Stimulated activated CD8-positive, alpha-beta memory T cell treated with anti-CD3 and anti-CD28 coated beads, Interleukin-12 subunit alpha, Interleukin-12 subunit beta, amount 100 ng/mL, for 24 hours (primary cell): Measurements from ENCODE around the gene CACNB2.
"Not testable (repeated sequence)": the region's sequence is repeated elsewhere in the genome, so short reads cannot be mapped to it uniquely, and the experiment has no call there.

Experiments used
- DNase-seq: peaks from one replicate; pipeline ENCODE4 v3.0.0-alpha.2; 2020; ENCODE audit errors: extremely low read depth

CACNB2 gene

GRCh38 chr10:18197706-18198105, 57.5 kb downstream of the CACNB2 start:
- DNase-seq = no peak

- DNase-seq = no peak
Observed at GRCh38 chr10:18201877-18202276, 61.7 kb downstream of the CACNB2 start.

GRCh38 chr10:18202680-18203460, 62.6 kb downstream of the CACNB2 start:
- DNase-seq = no peak

GRCh38 chr10:18203471-18203870, 63.2 kb downstream of the CACNB2 start:
- DNase-seq = no peak

GRCh38 chr10:18204039-18204835, 64.0 kb downstream of the CACNB2 start:
- no peak for DNase-seq

- DNase-seq = no peak
Observed at GRCh38 chr10:18205098-18205834, 65.0 kb downstream of the CACNB2 start.

GRCh38 chr10:18208186-18208585, 68.0 kb downstream of the CACNB2 start:
- not testable (repeated sequence) for DNase-seq

GRCh38 chr10:18209241-18209640, 69.0 kb downstream of the CACNB2 start:
- no peak for DNase-seq

GRCh38 chr10:18210711-18211110, 70.5 kb downstream of the CACNB2 start:
- DNase-seq = no peak

GRCh38 chr10:18211862-18212261, 71.6 kb downstream of the CACNB2 start:
- no peak for DNase-seq

- no peak for DNase-seq
Observed at GRCh38 chr10:18213271-18213670, 73.0 kb downstream of the CACNB2 start.

- no peak for DNase-seq
Observed at GRCh38 chr10:18214691-18215563, 74.7 kb downstream of the CACNB2 start.

GRCh38 chr10:18216482-18216881, 76.3 kb downstream of the CACNB2 start:
- DNase-seq = no peak

- no peak for DNase-seq
Observed at GRCh38 chr10:18217577-18217976, 77.4 kb downstream of the CACNB2 start.

GRCh38 chr10:18219146-18219545, 78.9 kb downstream of the CACNB2 start:
- no peak for DNase-seq

- DNase-seq = no peak
Observed at GRCh38 chr10:18221123-18221522, 80.9 kb downstream of the CACNB2 start.

GRCh38 chr10:18221882-18222281, 81.7 kb downstream of the CACNB2 start:
- no peak for DNase-seq

GRCh38 chr10:18222866-18223265, 82.6 kb downstream of the CACNB2 start:
- DNase-seq = no peak

- no peak for DNase-seq
Observed at GRCh38 chr10:18223898-18224297, 83.7 kb downstream of the CACNB2 start.

- DNase-seq = no peak
Observed at GRCh38 chr10:18224626-18225445, 84.6 kb downstream of the CACNB2 start.

- DNase-seq = no peak
Observed at GRCh38 chr10:18226336-18226735, 86.1 kb downstream of the CACNB2 start.
